Activated CD4-positive, alpha-beta T cell treated with anti-CD3 and anti-CD28 coated beads for 1 hour (primary cell): ENCODE data around the gene PCNA.
A peak's percentile ranks its signal among the peaks of the same experiment; 100 is the strongest.
"Not testable (repeated sequence)": the region's sequence is repeated elsewhere in the genome, so short reads cannot be mapped to it uniquely, and the experiment has no call there.

ENCODE experiments used
- DNase-seq: peaks from one replicate; pipeline ENCODE4 v3.0.0-alpha.2; 2020

Gene PCNA

GRCh38 chr20:5095454-5095853, 24.3 kb downstream of the PCNA start:
- no peak for DNase-seq

DNA sequence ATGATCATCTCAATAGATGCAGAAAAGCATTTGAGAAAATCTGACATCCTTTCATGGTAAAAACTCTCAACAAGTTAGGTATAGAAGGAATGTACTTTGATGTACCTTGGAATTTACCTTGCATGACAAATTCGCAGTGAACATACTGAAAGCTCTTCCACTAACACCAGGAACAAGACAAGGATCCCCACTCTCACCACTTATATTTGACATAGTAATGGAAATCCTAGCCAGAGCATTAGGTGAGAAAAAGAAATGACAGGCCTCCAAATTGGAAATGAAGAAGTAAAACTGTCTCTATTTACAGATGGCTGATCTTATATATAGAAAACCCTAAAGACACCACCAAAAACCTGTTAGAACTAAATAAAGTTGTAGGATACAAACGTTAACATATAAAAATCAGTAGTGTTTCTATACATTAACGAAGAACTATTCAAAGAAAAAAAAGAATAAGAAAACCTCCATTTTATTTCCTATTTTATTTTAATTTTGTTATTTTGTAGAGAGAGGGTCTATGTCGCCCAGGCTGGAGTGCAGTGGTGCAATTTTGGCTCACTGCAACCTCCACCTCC, 26.9 kb downstream of the PCNA start:
- DNase-seq, result no peak

GRCh38 chr20:5091902-5092301, 27.9 kb downstream of the PCNA start:
- no peak for DNase-seq

- DNase-seq, result no peak
These were observed 29.6 kb downstream of the PCNA start for GRCh38 chr20:5090191-5090590.

GRCh38 chr20:5088688-5089087, 31.1 kb downstream of the PCNA start:
- no peak for DNase-seq

GRCh38 chr20:5085380-5085779, 34.4 kb downstream of the PCNA start:
- no peak for DNase-seq

DNA sequence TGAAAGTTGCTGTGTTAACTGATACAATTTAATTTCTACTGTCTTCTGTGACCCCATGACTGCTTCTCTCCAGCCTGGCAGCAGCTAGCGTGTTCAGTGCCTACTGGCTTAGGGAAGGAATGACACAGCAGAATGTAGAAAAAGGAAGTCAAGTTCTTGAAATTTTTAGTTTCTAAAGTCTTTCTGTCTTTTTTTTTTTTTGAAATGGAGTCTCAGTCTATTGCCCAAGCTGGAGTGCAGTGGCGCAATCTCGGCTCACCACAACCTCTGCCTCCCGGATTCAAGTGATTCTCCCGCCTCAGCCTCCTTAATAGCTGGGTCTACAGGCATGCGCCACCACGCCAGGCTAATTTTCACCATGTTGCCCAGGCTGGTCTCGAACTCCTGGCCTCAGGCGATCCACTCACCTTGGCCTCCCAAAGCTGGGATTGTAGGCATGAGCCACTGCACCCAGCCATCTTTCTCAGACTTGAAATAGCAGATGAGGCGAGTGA, 39.3 kb downstream of the PCNA start:
- DNase-seq, result no peak

GRCh38 chr20:5078399-5078958, 41.3 kb downstream of the PCNA start:
- peak; percentile 60 for DNase-seq

- no peak for DNase-seq
These were observed 41.9 kb downstream of the PCNA start for GRCh38 chr20:5077761-5078387.

- not testable (repeated sequence) for DNase-seq
These were observed 42.8 kb downstream of the PCNA start for GRCh38 chr20:5076913-5077312.

GRCh38 chr20:5074232-5074674, 45.5 kb downstream of the PCNA start:
- no peak for DNase-seq

- DNase-seq, result no peak
These were observed 46.0 kb downstream of the PCNA start for GRCh38 chr20:5073660-5074231.

- no peak for DNase-seq
These were observed 46.8 kb downstream of the PCNA start for GRCh38 chr20:5072756-5073659.

GRCh38 chr20:5071942-5072341, 47.8 kb downstream of the PCNA start:
- DNase-seq, result not testable (repeated sequence)

GRCh38 chr20:5070570-5070969, 49.2 kb downstream of the PCNA start:
- DNase-seq, result no peak

DNA sequence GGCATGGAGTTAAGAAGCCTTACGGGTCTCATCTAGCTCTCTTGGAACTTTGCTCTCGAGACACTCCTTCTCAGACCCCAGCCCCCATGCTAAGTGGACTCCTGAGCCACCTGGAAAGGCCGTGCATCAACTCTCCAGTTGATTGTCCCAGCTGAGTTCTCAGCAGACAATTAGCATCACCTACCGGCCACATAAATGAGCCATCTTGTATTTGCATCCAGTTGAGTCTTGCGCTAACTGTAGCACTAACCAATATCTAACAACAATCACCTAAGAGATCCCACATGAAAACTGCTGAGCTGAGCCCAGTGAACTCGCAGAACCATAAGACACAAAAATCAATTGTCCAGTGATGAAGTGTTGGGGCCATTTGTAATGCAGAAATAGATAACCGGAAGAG, 49.7 kb downstream of the PCNA start:
- no peak for DNase-seq

DNA sequence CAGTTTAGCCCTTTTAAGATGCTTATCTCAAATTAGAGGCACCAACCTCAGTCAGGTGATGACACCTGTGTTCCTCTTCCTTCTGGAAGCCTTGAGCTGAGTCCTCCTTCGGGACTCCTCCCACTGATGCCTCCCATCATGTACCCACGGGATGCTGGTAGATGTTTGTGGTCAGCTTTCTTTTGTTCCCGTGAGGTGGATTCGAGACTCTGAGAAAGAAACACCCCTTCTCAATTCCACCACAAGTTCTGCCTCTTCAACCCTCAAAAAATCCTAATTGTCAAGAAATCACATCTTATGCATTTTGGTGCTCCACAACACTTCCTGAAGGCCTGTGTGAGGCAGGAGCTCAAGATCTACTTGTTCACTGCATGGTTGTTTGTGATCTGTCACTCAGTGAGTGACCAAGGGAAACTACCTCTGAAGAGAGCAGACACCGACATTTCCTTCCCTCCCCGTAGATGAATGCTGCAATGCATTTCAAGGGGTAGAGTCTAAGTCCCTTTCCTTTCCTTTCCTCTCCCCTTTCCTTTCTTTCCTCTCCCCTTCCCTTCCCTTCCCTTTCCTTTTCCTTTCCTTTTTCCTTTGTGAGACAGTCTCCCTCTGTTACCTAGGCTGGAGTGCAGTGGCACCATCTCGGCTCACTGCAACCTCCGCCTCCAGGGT, 50.5 kb downstream of the PCNA start:
- DNase-seq, result no peak

DNA sequence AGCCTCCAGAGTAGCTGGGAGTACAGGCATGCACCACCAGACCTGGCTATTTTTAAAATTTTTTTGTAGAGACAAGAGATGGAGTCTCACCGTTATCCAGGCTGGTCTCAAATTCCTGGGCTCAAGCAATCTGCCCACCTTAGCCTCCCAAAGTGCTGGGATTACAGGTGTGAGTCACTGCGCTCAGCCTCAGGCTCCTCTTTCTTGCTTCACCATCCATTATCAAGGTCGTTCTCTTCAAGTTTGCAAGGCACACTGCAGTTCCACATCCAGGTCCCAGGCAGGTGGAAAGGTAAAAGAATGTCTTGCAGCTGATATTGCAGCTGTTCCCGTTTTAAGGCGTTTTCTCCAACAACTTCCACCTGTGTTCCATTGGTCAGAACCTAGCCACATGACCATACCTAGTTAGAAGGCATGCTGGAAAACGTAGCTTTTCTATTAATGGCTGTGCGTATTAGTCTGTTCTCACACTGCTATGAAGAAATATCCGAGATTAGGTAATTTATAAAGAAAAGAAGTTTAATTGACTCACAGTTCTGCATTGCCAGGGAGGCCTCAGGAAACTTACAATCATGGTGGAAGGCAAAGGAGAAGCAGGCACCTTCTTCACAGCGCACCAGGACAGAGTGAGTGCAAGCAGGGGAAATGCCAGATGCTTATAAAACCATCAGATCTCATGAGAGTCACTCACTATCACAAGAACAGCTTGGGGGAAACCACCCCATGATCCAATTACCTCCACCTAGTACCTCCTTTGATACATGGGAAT, 51.7 kb downstream of the PCNA start:
- DNase-seq, result no peak

DNA sequence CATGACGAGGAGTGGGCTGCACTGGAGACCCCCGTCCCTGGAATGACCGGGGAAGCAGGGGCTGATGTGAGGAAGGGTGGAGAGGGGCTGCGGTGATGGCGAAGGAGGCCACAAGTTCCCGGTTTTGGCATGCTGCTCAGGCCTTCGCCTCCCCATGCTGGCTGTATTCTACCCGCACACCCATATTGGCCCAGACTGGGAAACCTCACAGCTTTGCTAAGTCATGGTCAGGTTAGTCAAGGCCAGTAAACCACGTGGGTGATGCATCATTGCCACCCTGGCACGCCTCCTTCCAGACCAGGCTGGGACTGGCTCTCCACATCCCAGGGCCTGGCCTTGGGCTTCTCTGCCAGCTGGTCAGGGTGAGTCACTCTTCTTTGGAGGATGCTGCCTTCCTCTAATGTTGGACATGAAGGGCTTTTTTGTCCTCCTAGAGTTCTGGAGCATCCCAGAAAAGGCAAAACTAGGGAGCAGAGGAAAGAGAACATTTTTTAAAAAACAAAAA, 53.8 kb downstream of the PCNA start:
- no peak for DNase-seq

DNA sequence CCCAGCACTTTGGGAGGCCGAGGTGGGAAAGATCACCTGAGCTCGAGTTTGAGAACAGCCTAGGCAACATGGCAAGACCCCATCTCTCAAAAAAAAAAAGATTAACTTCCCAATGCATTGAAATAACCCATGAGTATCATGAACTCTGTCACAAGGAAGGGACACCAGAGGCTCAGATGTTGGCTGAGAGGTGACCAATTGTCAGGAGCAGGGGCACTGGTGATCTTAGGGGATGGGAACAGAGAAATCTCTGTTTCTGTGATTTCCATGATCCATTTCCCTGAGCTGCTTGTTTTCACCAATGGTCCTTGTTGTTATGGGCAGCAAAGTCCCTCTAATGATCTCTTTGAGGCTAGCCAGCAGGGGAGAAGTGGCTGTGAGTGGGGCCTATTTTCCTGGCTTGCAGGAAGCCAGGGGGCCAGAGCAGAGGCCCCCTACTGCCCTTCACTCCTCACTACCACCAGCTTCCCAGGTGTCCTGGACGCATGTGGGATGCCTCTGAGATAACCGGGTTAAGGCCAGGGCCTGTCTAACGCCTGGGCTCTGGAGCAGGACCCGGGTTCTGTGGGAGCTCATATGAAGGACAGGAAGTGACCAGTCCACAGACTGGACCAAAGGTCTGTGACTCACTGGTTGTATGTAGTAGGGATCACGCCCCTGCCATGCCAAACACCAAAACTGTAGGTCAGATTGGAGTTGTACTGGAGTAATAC, 54.4 kb downstream of the PCNA start:
- DNase-seq, result no peak
